HG03521 (cell line): Measurements from ENCODE around the gene CALHM3.

ENCODE experiments used
- ATAC-seq: cut with Tn5 transposase; IDR thresholded peaks from one replicate; pipeline ENCODE4 v1.9.1; 2021; ENCODE audit warnings: mild to moderate bottlenecking, moderate library complexity; ENCODE audit not compliant: unreplicated experiment

Gene CALHM3

DNA sequence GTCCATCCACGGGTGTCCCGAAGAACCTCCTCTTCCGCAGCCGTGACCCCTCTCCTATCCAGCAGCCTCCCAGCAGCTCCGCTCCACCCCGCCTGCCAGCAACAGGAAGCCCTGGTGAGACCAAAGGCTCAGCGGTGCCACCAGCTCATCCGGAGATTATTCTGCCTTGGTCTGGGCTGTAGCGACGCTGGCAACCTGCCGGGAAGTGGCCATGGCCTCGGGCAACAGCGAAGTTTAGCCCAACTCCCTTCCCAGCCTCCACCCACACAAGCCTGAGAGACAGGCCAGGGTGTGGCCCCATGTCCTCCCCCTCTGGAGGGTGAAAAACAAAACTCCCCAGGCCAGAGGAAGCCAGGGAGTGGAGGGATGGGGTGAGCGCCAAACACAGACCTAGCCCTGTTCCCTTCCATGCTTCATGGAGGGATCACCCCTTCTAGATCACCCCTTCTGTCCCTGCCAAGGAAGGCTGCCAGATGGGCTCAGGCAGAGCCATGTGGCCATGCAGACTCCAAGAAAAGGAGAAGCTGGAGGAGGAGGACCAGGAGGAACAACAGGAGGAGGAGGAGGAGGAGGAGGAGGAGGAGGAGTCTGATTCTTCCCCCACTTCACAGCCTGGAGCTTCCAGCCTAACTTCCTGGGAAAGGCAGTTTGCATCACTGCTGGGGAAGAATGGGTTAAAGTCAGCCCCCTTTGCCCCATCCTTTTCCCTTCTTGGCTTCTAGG lies 27.8 kb downstream of the CALHM3 start:
- ATAC-seq = no peak

DNA sequence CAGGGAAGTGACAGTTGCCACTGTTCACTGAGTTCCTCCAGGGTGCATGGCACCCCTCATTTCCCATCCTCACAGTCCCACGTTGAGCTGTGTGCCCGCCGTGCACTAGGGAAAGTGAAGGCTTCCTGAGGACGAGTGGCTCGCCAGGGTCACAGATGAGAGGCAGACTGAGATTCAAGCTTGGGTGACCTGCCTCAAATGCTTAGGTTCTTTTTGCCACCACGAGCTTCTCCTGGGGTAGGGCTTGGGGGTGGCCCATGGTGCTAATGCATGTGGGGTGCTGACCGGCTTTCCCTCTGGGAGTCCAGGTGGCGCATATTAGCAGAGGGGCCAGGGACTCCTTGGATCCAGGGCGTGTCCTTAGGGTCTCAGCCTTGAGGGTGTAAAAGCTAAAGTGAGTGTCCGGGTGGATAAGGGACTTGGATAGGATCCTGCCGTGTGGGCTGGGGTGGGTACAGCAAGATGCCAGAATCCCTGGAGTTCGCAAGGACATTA lies 28.8 kb downstream of the CALHM3 start:
- no peak for ATAC-seq

DNA sequence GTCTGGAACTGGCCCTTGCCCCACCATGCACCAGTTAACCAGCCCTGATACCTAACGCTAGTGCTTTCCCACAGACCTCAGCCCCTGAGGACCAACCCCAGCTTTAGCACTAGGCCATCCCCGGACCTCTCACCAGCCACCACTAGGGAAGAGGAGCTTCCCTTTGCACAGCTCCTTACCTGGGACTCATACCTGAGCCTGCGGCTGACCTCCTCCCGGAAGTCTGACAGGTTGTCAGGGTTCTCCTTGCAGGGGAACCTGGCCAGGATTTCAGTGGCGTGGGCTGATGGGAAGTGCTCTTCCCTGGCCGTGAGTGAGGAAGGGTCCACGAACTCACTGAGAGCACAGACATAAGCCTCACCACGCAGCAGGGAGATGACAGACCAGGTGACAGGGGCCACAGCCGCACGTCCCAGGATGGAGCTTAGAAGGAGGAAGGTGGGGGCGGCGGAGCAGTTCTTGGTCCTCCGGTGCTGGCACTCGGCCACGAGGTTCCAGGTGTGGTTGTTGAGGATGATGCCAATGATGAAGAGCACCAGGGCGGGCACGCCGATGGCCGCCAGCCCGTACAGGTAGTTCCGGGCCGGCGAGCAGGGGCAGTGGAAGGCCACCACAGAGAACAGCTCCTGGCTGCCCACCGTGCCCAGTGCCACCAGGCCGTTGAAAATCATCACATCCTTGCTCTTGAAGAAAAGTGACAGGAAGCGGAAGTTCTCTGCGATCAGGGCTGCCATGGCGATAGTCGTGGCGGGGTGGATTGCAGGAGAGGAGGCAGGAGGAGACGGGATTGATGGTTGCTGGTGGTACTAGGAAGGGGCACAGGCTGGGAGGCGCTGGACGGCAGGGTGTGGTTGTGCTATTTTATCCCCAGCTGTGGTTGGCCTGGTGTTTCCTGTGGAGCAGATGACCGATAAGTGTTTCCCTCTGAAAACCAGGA lies 29.6 kb downstream of the CALHM3 start:
- no peak for ATAC-seq

DNA sequence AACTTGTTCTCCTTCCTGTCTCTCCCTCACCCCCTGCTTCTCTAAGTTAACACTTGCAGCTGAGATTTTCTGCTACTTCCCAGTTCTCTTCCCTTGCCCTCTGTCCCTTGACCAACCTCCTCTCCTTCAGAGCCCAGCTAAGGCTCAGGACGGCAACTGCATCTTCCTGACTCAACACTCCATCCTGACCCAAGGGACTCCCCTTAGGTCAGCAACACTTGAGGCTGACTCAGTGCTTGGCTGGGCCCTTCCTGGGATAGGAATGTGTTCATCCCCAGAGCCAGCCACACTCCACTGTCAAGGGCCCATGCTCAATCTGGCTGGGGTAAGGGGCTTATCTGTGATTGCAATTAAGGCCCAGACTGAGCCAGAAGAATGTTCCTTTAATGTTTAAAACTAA lies 30.3 kb downstream of the CALHM3 start:
- no peak for ATAC-seq

DNA sequence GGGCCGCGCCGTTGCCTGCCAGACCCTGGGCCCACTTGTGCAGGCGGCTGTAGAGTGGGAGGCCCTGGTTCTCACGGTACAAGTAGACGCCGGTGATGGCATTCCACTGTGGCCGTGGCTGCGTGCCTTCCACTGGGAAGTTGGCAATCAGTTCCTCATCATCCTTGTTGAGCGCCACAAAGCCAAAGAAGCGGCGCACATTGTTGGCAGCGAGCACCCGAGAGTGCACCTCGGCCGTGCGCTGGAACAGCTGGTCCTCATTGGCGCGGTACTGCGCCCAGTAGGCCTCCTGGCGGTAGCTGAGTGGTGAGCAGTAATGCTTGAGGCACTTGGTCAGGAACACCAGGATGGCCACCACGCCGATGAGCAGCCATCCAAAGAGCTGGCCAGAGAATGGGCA lies 31.9 kb downstream of the CALHM3 start:
- ATAC-seq = no peak

DNA sequence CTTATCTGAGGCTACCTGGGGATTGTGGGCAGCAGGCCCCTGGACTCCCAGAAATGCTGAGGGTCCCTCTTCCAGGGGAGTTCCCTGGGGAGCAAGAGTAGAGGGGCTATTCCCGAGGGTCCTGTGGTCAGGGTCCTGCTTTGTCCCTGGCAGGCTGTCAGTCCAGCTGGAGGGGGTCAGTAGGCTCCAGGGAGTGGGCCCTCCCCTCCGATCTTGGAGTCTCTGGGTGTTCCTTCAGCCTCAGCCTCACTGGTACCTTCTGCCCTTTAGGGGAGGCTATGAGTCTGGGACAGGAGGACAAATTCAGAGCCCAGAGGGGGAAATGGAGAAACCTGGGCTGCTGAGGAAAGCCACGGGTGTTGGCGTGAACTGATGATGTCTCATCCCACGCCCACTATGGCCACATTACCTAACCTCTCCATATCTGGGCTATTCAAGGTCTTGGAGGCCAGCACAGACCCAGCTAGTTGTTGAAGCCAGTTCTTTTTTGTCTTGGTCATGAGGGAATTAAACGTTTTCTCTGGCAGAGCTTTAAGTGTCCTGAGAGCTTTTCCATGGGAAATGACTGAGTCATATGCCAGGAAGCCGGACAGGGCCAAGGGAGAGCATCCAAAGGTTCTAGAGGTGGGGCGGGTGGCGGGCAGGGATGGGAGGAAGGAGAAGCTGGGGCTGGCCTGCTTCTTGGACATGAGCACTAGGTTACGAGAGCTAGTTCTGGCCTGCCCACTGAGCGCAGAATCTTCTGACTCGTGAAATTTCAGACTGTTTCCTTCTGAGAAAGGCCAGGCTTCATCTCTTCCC lies 33.1 kb downstream of the CALHM3 start:
- ATAC-seq = no peak

DNA sequence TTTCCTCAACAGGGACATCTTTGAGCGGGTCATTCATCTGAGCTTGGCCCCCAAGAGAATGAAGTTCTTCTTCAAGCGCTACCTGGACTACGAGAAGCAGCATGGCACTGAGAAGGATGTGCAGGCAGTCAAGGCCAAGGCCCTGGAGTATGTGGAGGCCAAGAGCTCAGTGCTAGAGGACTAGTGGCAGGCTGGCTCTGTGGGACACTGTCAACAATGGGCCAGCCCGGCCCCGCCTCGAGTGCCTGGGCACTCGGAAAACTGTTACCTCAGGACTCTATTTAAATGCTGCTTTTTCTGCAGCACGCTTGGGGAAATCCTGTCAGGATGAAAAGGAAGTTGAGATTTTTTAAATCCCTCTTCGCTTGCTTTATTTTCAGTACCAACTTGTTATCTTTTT lies 33.7 kb downstream of the CALHM3 start:
- no peak for ATAC-seq

DNA sequence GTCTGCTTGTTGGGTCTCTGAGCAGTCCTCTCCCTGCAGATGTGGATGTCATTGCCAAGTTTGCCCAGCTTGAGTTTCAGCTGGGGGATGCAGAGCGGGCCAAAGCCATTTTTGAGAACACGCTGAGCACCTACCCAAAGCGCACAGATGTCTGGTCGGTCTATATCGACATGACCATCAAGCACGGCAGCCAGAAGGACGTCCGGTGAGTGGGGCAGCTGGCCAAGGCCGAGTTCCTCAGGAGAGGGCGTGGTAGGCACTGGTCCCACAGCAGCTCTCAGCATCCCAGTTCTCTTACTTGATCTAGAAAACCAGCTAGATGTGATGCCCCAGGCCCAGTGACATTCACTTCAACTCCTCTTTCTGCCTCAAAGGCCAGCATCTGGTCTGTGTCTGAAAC lies 34.6 kb downstream of the CALHM3 start:
- ATAC-seq = no peak

DNA sequence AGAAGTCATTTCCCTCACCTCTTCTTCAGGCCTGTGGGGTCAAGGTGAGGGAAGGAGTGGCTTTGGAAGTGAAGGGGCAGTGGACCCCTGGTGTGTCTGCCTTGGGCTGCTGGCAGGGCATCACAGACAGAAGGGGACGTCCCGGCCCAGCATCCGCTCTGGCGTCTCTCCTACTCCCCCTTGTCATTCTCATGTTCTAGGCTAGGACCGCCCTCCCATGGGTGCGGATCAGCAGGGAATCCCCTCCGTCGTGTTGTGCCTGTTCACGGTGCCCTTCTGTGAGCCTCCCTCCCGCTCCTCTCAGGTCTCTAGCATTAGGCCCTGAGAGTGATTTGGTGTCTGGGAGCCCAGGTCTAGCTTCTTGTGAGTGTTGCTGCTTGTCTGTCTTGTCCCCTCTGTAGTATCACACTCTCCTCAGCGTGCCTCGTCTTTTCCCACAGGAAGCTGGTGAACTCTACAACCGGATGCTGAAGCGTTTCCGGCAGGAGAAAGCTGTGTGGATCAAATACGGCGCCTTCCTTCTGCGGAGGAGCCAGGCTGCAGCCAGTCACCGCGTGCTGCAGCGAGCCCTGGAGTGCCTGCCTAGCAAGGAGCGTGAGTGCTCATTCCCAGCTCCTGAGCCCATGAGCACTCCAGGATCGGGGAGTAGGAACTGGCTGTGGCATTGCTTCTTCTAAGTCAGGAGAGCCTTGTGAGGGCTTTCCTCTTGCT lies 35.4 kb downstream of the CALHM3 start:
- no peak for ATAC-seq

DNA sequence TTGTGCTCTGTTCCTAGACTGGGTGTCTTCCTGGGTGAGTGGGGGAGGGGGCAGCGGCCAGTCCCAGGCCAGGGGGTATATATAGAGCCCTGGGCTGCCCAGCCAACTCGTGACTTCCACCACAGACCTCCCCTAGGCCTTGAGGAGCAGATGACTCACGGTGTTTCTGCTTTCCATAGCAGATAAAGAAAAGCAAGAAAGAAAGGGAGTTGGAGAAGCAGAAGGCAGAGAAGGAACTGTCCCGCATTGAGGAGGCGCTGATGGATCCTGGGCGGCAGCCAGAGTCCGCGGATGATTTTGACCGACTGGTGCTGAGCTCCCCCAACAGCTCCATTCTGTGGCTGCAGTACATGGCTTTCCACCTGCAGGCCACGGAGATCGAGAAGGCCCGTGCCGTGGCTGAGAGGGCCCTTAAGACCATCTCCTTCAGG lies 37.0 kb downstream of the CALHM3 start:
- ATAC-seq = no peak

DNA sequence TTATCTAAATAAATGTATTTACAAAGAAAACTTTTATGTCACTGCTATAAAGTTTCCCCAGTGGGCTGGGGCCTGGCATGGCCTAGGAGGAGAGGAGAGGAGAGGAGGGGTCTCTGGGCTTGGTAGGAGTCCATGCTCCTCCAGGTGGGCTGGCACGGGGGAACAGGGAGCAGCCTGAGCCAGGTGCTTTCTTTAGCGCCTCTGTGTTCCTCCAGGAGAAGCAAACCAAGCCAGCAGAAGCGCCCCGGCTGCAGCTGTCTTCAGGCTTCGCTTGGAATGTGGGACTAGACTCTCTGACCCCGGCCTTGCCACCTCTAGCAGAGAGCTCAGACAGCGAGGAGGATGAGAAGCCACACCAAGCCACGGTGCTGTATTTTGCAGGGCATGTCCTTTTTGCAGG lies 37.4 kb downstream of the CALHM3 start:
- no peak for ATAC-seq

DNA sequence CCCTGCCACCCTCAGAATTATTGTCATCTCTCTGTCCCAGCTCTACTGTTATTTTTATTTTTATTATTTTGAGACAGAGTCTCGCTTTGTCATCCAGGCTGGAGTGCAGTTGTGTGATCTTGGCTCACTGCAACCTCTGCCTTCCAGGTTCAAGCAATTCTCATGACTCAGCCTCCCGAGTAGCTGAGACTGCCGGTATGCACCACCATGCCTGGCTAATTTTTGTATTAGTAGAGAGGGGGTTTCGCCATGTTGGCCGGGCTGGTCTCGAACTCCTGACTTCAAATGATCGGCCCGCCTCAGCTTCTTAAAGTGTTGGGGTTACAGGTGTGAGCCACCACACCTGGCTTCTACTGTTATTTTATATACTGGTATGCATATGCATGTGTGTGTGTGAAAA lies 37.8 kb downstream of the CALHM3 start:
- no peak for ATAC-seq

DNA sequence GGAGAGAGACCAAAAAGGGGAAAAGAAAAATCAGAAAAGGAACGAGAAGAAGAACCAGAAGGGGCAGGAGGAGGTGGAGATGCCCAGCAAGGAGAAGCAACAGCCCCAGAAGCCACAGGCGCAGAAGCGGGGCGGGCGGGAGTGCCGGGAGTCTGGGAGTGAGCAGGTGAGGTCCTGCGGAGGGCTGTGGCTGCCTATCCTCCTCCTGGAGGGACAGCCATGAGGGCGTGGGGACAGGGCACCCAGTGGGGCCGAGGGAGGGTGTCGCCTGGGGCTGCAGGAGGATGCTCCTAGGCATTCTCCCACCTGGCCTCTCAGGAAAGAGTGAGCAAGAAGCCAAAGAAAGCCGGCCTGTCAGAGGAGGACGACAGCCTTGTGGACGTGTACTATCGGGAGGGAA lies 38.6 kb downstream of the CALHM3 start:
- no peak for ATAC-seq

DNA sequence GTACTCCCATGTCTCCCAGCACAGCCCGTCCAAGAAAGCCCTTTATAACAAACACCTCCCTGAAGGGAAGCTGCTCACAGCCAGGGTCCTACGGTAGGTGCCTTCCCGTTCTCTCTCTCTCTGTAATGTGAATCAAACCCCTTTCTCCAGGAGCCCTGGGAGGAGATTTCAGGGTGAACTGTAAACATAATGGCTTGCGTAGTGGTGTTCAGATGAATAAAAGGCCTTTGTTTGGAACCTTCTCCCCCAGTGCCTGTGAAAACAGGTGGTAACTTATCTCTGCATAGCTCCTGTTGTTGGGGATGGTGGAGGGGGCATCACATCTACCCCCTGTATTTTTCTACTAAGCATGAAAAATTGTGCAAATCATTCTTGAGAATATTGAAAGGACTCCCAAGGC lies 39.3 kb downstream of the CALHM3 start:
- no peak for ATAC-seq

DNA sequence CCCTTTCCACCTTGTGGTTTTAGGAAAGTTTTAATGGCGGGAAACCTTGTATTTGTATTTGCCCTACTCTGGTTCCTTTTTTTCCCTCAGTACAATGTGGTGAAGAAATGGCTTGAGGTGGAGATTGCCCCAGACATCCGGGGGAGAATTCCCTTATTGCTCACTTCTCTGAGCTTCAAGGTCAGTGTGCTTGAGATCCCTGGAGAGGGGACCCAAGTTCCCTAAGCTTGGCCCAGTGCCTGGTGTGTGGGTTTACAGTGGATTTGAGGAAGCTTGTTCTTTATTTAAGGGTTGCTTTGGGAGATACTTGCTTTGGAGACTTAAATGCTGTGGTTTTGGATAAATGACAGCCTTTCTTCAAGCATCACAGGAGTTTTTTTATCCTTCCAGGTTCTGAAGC lies 45.2 kb downstream of the CALHM3 start:
- no peak for ATAC-seq

DNA sequence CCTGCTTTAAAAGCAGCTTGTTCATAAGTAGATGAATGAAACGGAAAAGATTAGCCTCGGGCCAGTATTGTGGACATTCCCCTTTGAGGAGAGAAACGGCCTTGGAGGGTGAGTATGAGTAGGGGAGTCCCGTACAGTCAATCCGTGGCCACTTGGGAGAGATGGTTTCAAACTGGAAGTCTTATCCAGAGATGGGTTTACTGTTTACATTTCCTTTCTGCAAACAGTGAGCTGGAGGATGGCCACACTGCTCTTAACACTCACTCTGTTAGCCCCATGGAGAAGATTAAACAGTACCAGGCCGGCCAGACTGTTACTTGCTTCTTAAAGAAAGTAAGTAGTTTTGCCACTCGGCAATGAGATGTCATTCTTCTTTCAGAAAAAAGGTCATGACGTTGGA lies 47.1 kb downstream of the CALHM3 start:
- no peak for ATAC-seq

DNA sequence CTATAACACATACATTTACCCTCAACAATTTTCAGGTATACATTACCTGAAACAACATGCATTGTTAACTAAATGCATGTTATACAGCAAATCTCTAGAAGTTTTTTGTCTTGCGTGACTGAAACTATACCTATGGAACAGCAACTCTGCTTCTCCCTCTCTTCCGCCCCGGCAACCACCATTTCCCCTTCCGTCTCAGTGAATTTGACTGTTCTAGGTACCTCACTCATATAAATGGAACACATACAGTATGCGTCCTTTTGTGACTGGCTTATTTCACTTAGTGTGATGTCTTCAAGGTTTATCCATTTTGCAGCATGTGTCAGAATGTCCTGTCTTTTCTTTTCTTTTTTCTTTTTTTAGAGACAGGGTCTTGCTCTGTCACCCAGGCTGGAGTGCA lies 49.4 kb downstream of the CALHM3 start:
- no peak for ATAC-seq

DNA sequence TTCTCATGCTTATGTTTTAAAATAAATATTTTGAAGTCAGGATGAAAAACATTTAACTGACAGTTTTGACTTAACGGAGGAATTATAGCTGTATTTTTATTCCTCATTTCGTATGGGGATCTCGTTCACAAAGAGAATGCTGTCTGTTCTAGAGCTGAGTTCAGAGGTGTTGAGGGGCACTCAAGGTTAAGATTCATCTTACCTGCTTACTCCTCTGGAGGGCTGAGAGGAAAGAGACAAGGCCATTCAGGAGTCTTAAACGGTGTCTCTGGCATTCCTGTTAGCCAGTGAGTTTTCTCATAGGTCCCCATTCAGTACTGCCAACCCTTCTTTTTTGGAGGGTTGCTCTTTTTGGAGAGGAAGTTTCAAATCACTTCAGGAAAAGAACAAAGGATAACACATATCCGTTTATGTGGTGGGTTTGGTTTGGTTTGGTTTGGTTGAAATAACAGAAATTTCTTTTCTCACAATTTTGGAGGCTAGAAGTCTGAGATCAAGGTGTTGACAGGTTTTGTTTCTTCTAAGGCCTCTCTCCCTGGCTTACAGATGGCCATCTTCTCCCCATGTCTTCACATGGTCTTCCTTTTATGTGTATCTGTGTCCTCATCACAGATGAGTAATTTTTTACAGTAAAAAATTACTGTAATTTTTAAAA lies 49.9 kb downstream of the CALHM3 start:
- no peak for ATAC-seq

DNA sequence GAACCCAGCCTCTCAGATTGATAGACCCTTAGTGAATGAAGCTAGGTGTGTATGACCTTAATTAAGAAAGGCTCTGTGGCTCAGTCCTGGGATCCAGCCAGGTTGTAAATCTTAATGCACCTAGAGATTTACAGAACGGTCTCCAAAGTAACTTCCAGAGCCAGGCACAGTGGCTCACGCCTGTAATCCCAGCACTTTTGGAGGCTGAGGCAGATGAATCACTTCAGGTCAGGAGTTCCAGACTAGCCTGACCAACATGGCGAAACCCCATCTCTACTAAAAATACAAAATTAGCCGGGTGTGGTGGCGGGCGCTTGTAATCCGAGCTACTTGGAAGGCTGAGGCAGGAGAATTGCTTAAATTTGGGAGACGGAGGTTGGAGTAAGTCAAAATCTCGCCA lies 51.2 kb downstream of the CALHM3 start:
- no peak for ATAC-seq

DNA sequence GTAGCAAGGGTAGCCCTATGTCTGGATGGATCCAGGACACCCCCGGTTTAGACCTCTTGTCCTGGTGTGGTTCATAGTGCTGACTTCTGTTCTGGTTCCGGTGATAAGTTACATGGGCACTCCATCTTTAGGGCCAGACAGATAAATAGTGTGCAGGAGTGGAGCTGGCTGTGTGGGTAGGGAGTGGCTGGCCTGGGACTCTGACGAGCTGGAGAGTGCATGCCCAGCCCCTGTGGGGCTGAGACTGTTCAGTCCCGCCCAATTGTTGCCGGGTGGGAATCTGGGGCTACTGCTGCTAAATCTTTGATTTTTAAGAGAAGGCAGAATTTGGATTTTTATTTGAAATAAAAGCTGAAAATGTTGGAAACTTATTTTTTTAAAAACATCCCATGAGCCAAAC lies 55.3 kb downstream of the CALHM3 start:
- no peak for ATAC-seq
